ENCODE measurements around the gene INVS. TPM values are rescaled to one million over a fixed set of nuclear protein-coding genes. Genes with fewer than 3 reads are reported as not detected.
A peak's percentile ranks its signal among the peaks of the same experiment; 100 is the strongest.
"Not testable (repeated sequence)": the region's sequence is repeated elsewhere in the genome, so short reads cannot be mapped to it uniquely, and the experiment has no call there.

Gene INVS
- total RNA-seq, 2 donors from 2014 or later, result 12.2 to 15.5 TPM

GRCh38 chr9:100088202-100088601, 10.8 kb upstream of the INVS start:
- Mint-ChIP-seq H3K4me3 (peak overlapping the region; percentile 26 to 91), H3K36me3 (ENCODE audit: insufficient read depth in 2 of 2) (no peaks in the 10 kb centered on the region), H3K27ac (peak overlapping the region; percentile 88), H3K4me1 (ENCODE audit: low read depth) (peaks cover 73% of the 10 kb centered on the region), H3K9me3 (no peaks in the 10 kb centered on the region), H3K27me3 (ENCODE audit: low read depth) (no peaks in the 10 kb centered on the region)
- DNase-seq (peak in 1 of 2 donors; percentile 8), ATAC-seq (replicated peaks in 1 of 2) (peak; percentile 33 to 55)

- peaks cover 60% of the 10 kb centered on the region for H3K4me1 Mint-ChIP-seq (ENCODE audit: low read depth)
- ATAC-seq (replicated peaks in 1 of 2), result no peak
Measured at GRCh38 chr9:100090880-100091279, 8.2 kb upstream of the INVS start.

GRCh38 chr9:100091650-100092049, 7.4 kb upstream of the INVS start:
- Mint-ChIP-seq H3K4me1 (ENCODE audit: low read depth) (peaks cover 58% of the 10 kb centered on the region), H3K27ac (no peak overlapping the region)
- ATAC-seq (replicated peaks in 1 of 2), result peak; percentile 47 to 59

More at GRCh38 chr9:100090880-100091279, 8.2 kb upstream of the INVS start:
- no peaks in the 10 kb centered on the region for H3K27me3 Mint-ChIP-seq (ENCODE audit: low read depth)
- no peak for DNase-seq
- H3K36me3 Mint-ChIP-seq (ENCODE audit: insufficient read depth in 2 of 2), result no peaks in the 10 kb centered on the region
- no peak overlapping the region for H3K27ac Mint-ChIP-seq
- no peaks in the 10 kb centered on the region for H3K9me3 Mint-ChIP-seq
- no peak overlapping the region for H3K4me3 Mint-ChIP-seq

DNA sequence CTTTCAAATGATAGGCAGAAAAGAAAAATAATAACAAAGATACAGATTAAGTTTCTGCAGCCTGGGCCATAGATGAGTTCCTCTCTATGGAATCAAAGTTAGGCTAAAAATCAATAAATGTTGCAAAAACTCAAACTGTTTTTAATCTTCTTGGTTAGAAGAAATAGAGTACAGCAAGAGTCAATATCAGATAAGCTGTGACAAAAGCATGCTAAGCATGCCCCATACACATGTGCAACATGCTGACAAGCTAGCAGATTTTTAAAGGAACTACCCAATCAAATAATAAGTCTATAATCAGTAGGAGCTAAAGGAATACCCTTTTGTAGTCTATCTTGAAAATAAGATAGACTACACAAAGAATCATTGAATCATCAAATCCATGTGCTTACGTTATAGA, 7.0 kb upstream of the INVS start:
- Mint-ChIP-seq H3K9me3 (no peaks in the 10 kb centered on the region), H3K27me3 (ENCODE audit: low read depth) (no peaks in the 10 kb centered on the region)

More at GRCh38 chr9:100091650-100092049, 7.4 kb upstream of the INVS start:
- Mint-ChIP-seq H3K36me3 (ENCODE audit: insufficient read depth in 2 of 2) (no peaks in the 10 kb centered on the region), H3K27me3 (ENCODE audit: low read depth) (no peaks in the 10 kb centered on the region), H3K4me3 (no peak overlapping the region), H3K9me3 (no peaks in the 10 kb centered on the region)
- no peak for DNase-seq

GRCh38 chr9:100094411-100094810, 4.6 kb upstream of the INVS start:
- DNase-seq; H3K27me3 Mint-ChIP-seq (ENCODE audit: low read depth); H3K9me3 Mint-ChIP-seq; ATAC-seq (replicated peaks in 1 of 2); H3K4me3 Mint-ChIP-seq; H3K36me3 Mint-ChIP-seq (ENCODE audit: insufficient read depth in 2 of 2): not testable (repeated sequence)
- Mint-ChIP-seq H3K4me1 (ENCODE audit: low read depth) (peaks cover 50% of the 10 kb centered on the region), H3K27ac (peak overlapping the region; percentile 38)

More for the DNA sequence above, 7.0 kb upstream of the INVS start:
- DNase-seq, result no peak
- Mint-ChIP-seq H3K27ac (no peak overlapping the region), H3K4me3 (no peak overlapping the region), H3K4me1 (ENCODE audit: low read depth) (peaks cover 60% of the 10 kb centered on the region), H3K36me3 (ENCODE audit: insufficient read depth in 2 of 2) (no peaks in the 10 kb centered on the region)
- no peak for ATAC-seq (replicated peaks in 1 of 2)

DNA sequence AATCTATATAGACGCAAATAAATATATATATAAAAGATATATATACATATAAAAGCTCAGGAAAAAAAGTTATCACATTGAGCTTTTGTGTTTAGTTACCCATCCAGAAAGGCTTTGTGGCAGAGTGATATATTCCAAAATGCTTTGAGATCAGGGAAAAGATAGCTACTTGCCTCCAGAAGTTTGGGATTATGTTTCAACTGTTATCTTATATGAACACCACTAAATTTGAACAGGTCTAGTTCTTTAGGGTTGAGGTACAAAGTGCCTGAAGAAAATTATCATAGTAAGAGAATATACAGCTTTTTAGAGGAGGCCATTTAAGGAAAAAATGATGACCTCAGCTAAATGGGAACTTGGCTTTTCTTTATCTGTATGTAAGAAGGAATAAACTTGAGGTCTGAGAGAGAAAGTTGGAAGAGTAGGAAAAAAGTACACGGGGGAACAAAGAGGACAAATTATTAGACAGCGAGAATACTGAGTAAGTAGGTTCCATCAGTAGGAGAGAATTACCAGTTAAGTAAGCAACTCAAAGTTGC, 2.6 kb upstream of the INVS start:
- Mint-ChIP-seq H3K36me3 (ENCODE audit: insufficient read depth in 2 of 2) (peaks cover 1 to 7% of the 10 kb centered on the region in 2 donors), H3K27ac (peak overlapping the region; percentile 55), H3K4me1 (ENCODE audit: low read depth) (peaks cover 56% of the 10 kb centered on the region), H3K27me3 (ENCODE audit: low read depth) (no peaks in the 10 kb centered on the region), H3K4me3 (peak overlapping the region; percentile 9 to 41), H3K9me3 (no peaks in the 10 kb centered on the region)
- DNase-seq, result no peak
- ATAC-seq (replicated peaks in 1 of 2), result no peak

DNA sequence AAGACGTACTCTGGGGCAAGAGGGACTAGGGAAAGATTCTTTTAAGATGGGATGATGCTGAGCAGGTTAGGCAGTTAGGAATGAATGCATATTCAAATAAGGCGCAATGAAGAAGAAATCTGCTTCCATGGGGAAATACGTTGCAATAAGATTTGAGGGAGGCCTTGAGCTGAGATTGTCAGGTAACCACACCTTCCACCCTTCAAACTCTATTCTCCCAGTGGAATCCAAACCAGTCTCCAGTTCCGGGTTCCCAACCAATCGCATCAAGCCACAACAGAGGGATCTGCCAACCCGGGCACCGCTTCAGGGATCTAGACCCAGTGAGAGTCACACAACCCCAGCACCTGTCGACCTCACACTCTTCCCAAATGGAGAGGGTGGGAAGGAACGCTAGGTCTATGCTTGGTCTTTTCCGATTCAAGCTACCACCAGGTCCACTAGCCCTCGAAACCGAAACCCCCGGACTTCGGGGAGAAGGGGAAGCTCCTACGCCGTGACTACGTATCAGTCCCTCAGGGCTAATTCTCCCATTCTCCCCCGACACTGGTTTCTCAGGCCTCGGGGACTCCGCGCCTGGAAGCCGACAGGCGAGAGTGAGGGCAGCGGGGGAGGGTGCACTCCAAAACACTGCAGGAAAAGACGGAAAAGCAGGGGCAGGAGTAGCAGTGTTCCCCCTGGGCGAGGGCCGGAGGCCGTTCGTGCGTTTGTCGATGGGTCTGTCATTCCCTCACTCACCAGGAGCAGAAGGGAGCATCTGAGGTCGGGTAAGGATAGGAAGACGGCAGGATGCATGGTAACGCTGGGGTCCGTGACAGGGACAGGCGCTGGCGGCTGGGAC, 777 bp upstream of the INVS start:
- Mint-ChIP-seq H3K4me3 (peak overlapping the region; percentile 97 to 98), H3K36me3 (ENCODE audit: insufficient read depth in 2 of 2) (peaks cover 1 to 7% of the 10 kb centered on the region in 2 donors), H3K4me1 (ENCODE audit: low read depth) (peaks cover 43% of the 10 kb centered on the region), H3K27me3 (ENCODE audit: low read depth) (no peaks in the 10 kb centered on the region), H3K9me3 (no peaks in the 10 kb centered on the region), H3K27ac (peak overlapping the region; percentile 97)
- ATAC-seq (replicated peaks in 1 of 2), result peak in 1 of 2 donors; percentile 1
- DNase-seq, result peak; percentile 24 to 32

GRCh38 chr9:100099722-100100042, 639 bp downstream of the INVS start:
- Mint-ChIP-seq H3K27me3 (ENCODE audit: low read depth) (no peaks in the 10 kb centered on the region), H3K4me3 (peak overlapping the region; percentile 97 to 98), H3K36me3 (ENCODE audit: insufficient read depth in 2 of 2) (peaks cover 1 to 7% of the 10 kb centered on the region in 2 donors)

GRCh38 chr9:100100146-100100667, 1.2 kb downstream of the INVS start:
- Mint-ChIP-seq H3K27ac (peak overlapping the region; percentile 96), H3K36me3 (ENCODE audit: insufficient read depth in 2 of 2) (peaks cover 1 to 7% of the 10 kb centered on the region in 2 donors), H3K4me3 (peak overlapping the region; percentile 97 to 98), H3K27me3 (ENCODE audit: low read depth) (no peaks in the 10 kb centered on the region), H3K4me1 (ENCODE audit: low read depth) (peaks cover 42% of the 10 kb centered on the region), H3K9me3 (no peaks in the 10 kb centered on the region)
- DNase-seq (no peak), ATAC-seq (replicated peaks in 1 of 2) (no peak)

More at GRCh38 chr9:100099722-100100042, 639 bp downstream of the INVS start:
- no peaks in the 10 kb centered on the region for H3K9me3 Mint-ChIP-seq
- H3K4me1 Mint-ChIP-seq (ENCODE audit: low read depth), result peaks cover 42% of the 10 kb centered on the region
- peak in 1 of 2 donors; percentile 7 for DNase-seq
- ATAC-seq (replicated peaks in 1 of 2), result no peak
- peak overlapping the region; percentile 96 for H3K27ac Mint-ChIP-seq

DNA sequence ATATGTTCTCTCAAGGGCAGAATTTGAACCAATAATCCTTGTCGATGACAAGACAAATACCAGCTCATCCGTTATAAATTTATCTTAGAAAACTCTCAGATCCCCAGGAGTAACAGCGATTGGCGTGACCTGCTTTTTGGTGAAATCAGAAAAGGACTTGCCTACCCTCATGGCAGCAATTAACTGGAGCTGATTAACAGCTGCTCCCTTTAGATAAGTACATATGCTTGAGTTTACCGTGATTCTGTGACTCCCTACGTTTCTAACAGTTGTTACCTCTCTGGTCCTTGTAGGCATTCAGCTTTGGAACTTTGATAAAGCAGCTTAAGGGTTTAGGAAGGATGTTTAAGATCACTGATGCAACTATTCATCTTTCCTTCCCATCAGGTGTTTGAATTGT, 2.6 kb downstream of the INVS start:
- DNase-seq (no peak), ATAC-seq (replicated peaks in 1 of 2) (no peak)
- peaks cover 32% of the 10 kb centered on the region for H3K4me1 Mint-ChIP-seq (ENCODE audit: low read depth)
- H3K36me3 Mint-ChIP-seq (ENCODE audit: insufficient read depth in 2 of 2), result peaks cover 1 to 7% of the 10 kb centered on the region in 2 donors
- no peak overlapping the region for H3K4me3 Mint-ChIP-seq
- no peak overlapping the region for H3K27ac Mint-ChIP-seq
- no peaks in the 10 kb centered on the region for H3K27me3 Mint-ChIP-seq (ENCODE audit: low read depth)
- no peaks in the 10 kb centered on the region for H3K9me3 Mint-ChIP-seq

DNA sequence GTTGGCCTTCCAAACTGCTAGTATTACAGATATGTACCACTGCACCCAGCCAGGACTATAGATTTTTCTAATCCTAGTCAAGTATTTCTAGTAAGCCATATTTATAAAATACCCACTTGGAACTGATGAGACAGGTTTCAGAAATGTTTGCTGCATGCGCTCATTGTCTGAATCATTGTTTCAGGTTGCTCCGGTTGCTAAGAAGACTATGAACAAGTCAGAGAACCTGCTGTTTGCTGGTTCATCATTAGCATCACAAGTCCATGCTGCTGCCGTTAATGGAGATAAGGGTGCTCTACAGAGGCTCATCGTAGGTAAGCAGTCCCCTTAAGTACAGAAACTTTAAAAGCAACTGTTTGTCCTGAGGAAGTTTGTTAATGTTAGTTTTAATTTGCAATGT, 5.3 kb downstream of the INVS start:
- ATAC-seq (replicated peaks in 1 of 2) (peak; percentile 10 to 33), DNase-seq (peak in 1 of 2 donors; percentile 6)
- peaks cover 0 to 2% of the 10 kb centered on the region in 2 donors for H3K36me3 Mint-ChIP-seq (ENCODE audit: insufficient read depth in 2 of 2)
- no peaks in the 10 kb centered on the region for H3K27me3 Mint-ChIP-seq (ENCODE audit: low read depth)
- peaks cover 16% of the 10 kb centered on the region for H3K4me1 Mint-ChIP-seq (ENCODE audit: low read depth)
- no peaks in the 10 kb centered on the region for H3K9me3 Mint-ChIP-seq
- H3K4me3 Mint-ChIP-seq, result no peak overlapping the region
- no peak overlapping the region for H3K27ac Mint-ChIP-seq

- ATAC-seq (replicated peaks in 1 of 2) (peak; percentile 90 to 95), DNase-seq (no peak)
- Mint-ChIP-seq H3K4me1 (ENCODE audit: low read depth) (peaks cover 9% of the 10 kb centered on the region), H3K36me3 (ENCODE audit: insufficient read depth in 2 of 2) (peaks cover 0 to 3% of the 10 kb centered on the region in 2 donors), H3K9me3 (no peaks in the 10 kb centered on the region), H3K27ac (no peak overlapping the region), H3K4me3 (no peak overlapping the region), H3K27me3 (ENCODE audit: low read depth) (no peaks in the 10 kb centered on the region)
Measured at GRCh38 chr9:100105861-100106260, 6.8 kb downstream of the INVS start.

DNA sequence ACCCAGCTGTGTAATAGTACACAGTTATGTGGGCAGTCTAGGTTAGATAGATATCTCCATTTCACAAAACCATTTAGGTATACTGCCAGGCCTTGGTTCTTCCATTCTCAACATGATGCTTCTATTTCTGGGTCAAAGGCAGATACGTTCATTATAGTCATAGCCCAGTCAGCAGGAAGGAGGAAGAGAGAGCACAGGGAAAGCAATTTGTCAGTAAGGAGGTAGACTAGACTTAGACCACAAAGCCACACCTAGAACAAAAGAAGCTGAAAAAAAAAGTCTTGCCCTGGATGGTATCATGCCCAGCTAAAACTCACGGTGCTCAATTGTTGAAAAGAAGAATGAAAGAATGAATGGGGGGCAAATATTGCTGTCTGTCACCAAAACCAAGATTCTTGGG, 7.6 kb downstream of the INVS start:
- no peaks in the 10 kb centered on the region for H3K9me3 Mint-ChIP-seq
- peaks cover 0 to 3% of the 10 kb centered on the region in 2 donors for H3K36me3 Mint-ChIP-seq (ENCODE audit: insufficient read depth in 2 of 2)
- no peak overlapping the region for H3K27ac Mint-ChIP-seq
- peak; percentile 26 to 36 for ATAC-seq (replicated peaks in 1 of 2)
- no peak for DNase-seq
- H3K4me1 Mint-ChIP-seq (ENCODE audit: low read depth), result peaks cover 9% of the 10 kb centered on the region
- no peak overlapping the region for H3K4me3 Mint-ChIP-seq
- H3K27me3 Mint-ChIP-seq (ENCODE audit: low read depth), result no peaks in the 10 kb centered on the region

Measured in activated T-cell treated with anti-CD3 and anti-CD28 coated beads, Interleukin-2, amount 50 U/mL, for 72 hours (primary cell).